Measurements from ENCODE around the gene SEM1.

- no peak for TF ChIP-seq EP300 (IDR thresholded peaks at IDR 0.05)
- no peak for TF ChIP-seq CTCF (IDR thresholded peaks at IDR 0.05)
- no peak for TF ChIP-seq POLR2A (IDR thresholded peaks at IDR 0.05)
Measured at GRCh38 chr7:96694082-96694481, 15.6 kb downstream of the SEM1 start.

Measured in ovary (tissue), 3 donors.